EL (cell line): ENCODE data around the gene GALNT9.
"Not testable (repeated sequence)": the region's sequence is repeated elsewhere in the genome, so short reads cannot be mapped to it uniquely, and the experiment has no call there.

Experiments
- DNase-seq: peaks from one replicate; pipeline ENCODE4 v3.0.0-alpha.2; 2016

The GALNT9 gene

GRCh38 chr12:132247718-132248452 is 81.5 kb downstream of the GALNT9 start:
- no peak for DNase-seq

GRCh38 chr12:132246997-132247717 is 82.2 kb downstream of the GALNT9 start:
- no peak for DNase-seq

- DNase-seq = no peak
Observed at GRCh38 chr12:132245521-132246101, 83.8 kb downstream of the GALNT9 start.

GRCh38 chr12:132244724-132245295 is 84.6 kb downstream of the GALNT9 start:
- DNase-seq = no peak

- no peak for DNase-seq
Observed at GRCh38 chr12:132243596-132244310, 85.6 kb downstream of the GALNT9 start.

- DNase-seq = not testable (repeated sequence)
Observed at GRCh38 chr12:132243171-132243570, 86.2 kb downstream of the GALNT9 start.

GRCh38 chr12:132240669-132241007 is 88.8 kb downstream of the GALNT9 start:
- not testable (repeated sequence) for DNase-seq

- no peak for DNase-seq
Observed at GRCh38 chr12:132239796-132240668, 89.4 kb downstream of the GALNT9 start.

GRCh38 chr12:132239392-132239791 is 90.0 kb downstream of the GALNT9 start:
- no peak for DNase-seq

- DNase-seq = no peak
Observed at GRCh38 chr12:132238884-132239283, 90.5 kb downstream of the GALNT9 start.

- no peak for DNase-seq
Observed at GRCh38 chr12:132238488-132238854, 90.9 kb downstream of the GALNT9 start.

- DNase-seq = no peak
Observed at GRCh38 chr12:132237772-132238487, 91.5 kb downstream of the GALNT9 start.

GRCh38 chr12:132236930-132237771 is 92.2 kb downstream of the GALNT9 start:
- DNase-seq = no peak

- DNase-seq = no peak
Observed at GRCh38 chr12:132236129-132236929, 93.1 kb downstream of the GALNT9 start.

- no peak for DNase-seq
Observed at GRCh38 chr12:132235116-132235820, 94.1 kb downstream of the GALNT9 start.

GRCh38 chr12:132230381-132230780 is 99.0 kb downstream of the GALNT9 start:
- DNase-seq = no peak

GRCh38 chr12:132229926-132230325 is 99.5 kb downstream of the GALNT9 start:
- DNase-seq = no peak

- DNase-seq = no peak
Observed at GRCh38 chr12:132229193-132229760, 100.1 kb downstream of the GALNT9 start.
